Liver (tissue), 3 donors: ENCODE measurements around the gene TH.

Experiments
- CTCF ChIP-seq: fragments of 150-350 bp; IDR thresholded peaks from 2 replicates; pipeline ENCODE4 v1.5.1; 2017; ENCODE audit warnings: improper control_type of control experiment, low read depth, low read length; ENCODE audit not compliant: missing input control
- HNF4G ChIP-seq: IDR thresholded peaks from 2 replicates; pipeline ENCODE4 v1.6.1; 2016; ENCODE audit warnings: antibody characterized with exemption
- donor health status: healthy.
- donor health status: healthy.

DNA sequence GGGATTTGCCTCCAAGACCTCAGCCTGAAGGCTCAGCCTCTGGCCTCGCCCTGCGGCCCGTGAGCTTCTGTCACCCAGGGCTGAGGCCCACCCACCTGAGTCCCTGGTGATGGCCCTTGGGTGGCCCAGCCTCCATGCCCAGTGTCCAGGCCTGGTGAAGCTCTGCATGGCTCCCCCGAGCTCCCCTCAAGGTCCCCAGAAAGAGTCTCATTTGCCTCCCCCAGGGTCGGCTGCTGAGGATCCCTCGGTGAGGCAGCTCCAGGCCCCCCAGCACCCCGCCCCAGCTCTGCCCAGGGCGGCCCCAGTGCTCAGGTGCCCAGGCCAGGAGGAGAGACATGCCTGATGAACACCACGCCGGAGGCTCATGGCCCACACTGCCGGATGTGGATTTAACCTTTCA is 2.1 kb upstream of the TH start:
- no peak for TF ChIP-seq HNF4G
- no peak for TF ChIP-seq CTCF
